NOMO-1 (cell line): ENCODE results near the gene PLD1.
"Not testable (repeated sequence)": the region's sequence is repeated elsewhere in the genome, so short reads cannot be mapped to it uniquely, and the experiment has no call there.

Experiments used
- DNase-seq, 2 experiments: peaks; one replicate each; lab custom pipeline; 2025; ENCODE audit not compliant: unreplicated experiment in 2 of 2; lab: John Stamatoyannopoulos, UW

Gene PLD1

GRCh38 chr3:171809861-171810628 lies at the start of gene PLD1:
Gene PLD1 (minus strand): TSS chr3:171810483. CDS start chr3:171738051, 72,432 bp downstream.
- DNase-seq, result peak; percentile 62 to 83

- not testable (repeated sequence) for DNase-seq
Measured at GRCh38 chr3:171858770-171859169, 48.5 kb upstream of the PLD1 start.

- no peak for DNase-seq
Measured at GRCh38 chr3:171854649-171855305, 44.5 kb upstream of the PLD1 start.

- peak in 1 of 2 experiments; percentile 50 for DNase-seq
Measured at GRCh38 chr3:171851660-171852058, 41.4 kb upstream of the PLD1 start.

- DNase-seq, result peak; percentile 80 to 99
Measured at GRCh38 chr3:171850960-171851659, 40.8 kb upstream of the PLD1 start.

- no peak for DNase-seq
Measured at GRCh38 chr3:171850320-171850959, 40.2 kb upstream of the PLD1 start.

GRCh38 chr3:171849617-171850319 lies 39.5 kb upstream of the PLD1 start:
- peak; percentile 33 to 40 for DNase-seq

- no peak for DNase-seq
Measured at GRCh38 chr3:171847595-171848259, 37.4 kb upstream of the PLD1 start.

GRCh38 chr3:171847133-171847532 lies 36.9 kb upstream of the PLD1 start:
- DNase-seq, result peak; percentile 28 to 66

- DNase-seq, result peak in 1 of 2 experiments; percentile 59
Measured at GRCh38 chr3:171846597-171846996, 36.3 kb upstream of the PLD1 start.

- DNase-seq, result no peak
Measured at GRCh38 chr3:171845481-171846284, 35.4 kb upstream of the PLD1 start.

GRCh38 chr3:171844873-171845272 lies 34.6 kb upstream of the PLD1 start:
- no peak for DNase-seq

GRCh38 chr3:171842864-171843518 lies 32.7 kb upstream of the PLD1 start, which contains the start of gene TMEM212:
Gene TMEM212 (plus strand): TSS chr3:171843349. CDS start chr3:171843384, 35 bp downstream.
- DNase-seq, result no peak

- no peak for DNase-seq
Measured at GRCh38 chr3:171841620-171842000, 31.3 kb upstream of the PLD1 start.

GRCh38 chr3:171840811-171841619 lies 30.7 kb upstream of the PLD1 start:
- peak; percentile 20 to 53 for DNase-seq

GRCh38 chr3:171840445-171840810 lies 30.1 kb upstream of the PLD1 start:
- no peak for DNase-seq

GRCh38 chr3:171839270-171839669 lies 29.0 kb upstream of the PLD1 start:
- no peak for DNase-seq
